Stimulated activated CD4-positive, alpha-beta T cell treated with anti-CD3 and anti-CD28 coated beads, Interleukin-15, amount 100 ng/mL, for 24 hours (primary cell): ENCODE results near the gene SEL1L3.

Experiments
- DNase-seq: peaks from one replicate; pipeline ENCODE4 v3.0.0-alpha.2; 2020

Gene SEL1L3

GRCh38 chr4:25815586-25815985, 47.2 kb downstream of the SEL1L3 start:
- DNase-seq, result no peak

GRCh38 chr4:25814301-25815136, 48.3 kb downstream of the SEL1L3 start:
- DNase-seq, result no peak

- no peak for DNase-seq
Measured at GRCh38 chr4:25813448-25814106, 49.2 kb downstream of the SEL1L3 start.

GRCh38 chr4:25811841-25812240, 50.9 kb downstream of the SEL1L3 start:
- no peak for DNase-seq

- DNase-seq, result no peak
Measured at GRCh38 chr4:25811374-25811690, 51.5 kb downstream of the SEL1L3 start.

- no peak for DNase-seq
Measured at GRCh38 chr4:25810461-25811373, 52.1 kb downstream of the SEL1L3 start.

- DNase-seq, result no peak
Measured at GRCh38 chr4:25809996-25810395, 52.8 kb downstream of the SEL1L3 start.

- DNase-seq, result no peak
Measured at GRCh38 chr4:25807102-25807728, 55.6 kb downstream of the SEL1L3 start.

- DNase-seq, result no peak
Measured at GRCh38 chr4:25805255-25805860, 57.4 kb downstream of the SEL1L3 start.

GRCh38 chr4:25803720-25804225, 59.0 kb downstream of the SEL1L3 start:
- no peak for DNase-seq

- no peak for DNase-seq
Measured at GRCh38 chr4:25801594-25801993, 61.2 kb downstream of the SEL1L3 start.

- DNase-seq, result no peak
Measured at GRCh38 chr4:25800245-25800644, 62.5 kb downstream of the SEL1L3 start.

GRCh38 chr4:25799522-25799921, 63.3 kb downstream of the SEL1L3 start:
- no peak for DNase-seq

- DNase-seq, result no peak
Measured at GRCh38 chr4:25797136-25797535, 65.7 kb downstream of the SEL1L3 start.

GRCh38 chr4:25795566-25796454, 67.0 kb downstream of the SEL1L3 start:
- no peak for DNase-seq

GRCh38 chr4:25795091-25795490, 67.7 kb downstream of the SEL1L3 start:
- DNase-seq, result no peak

- no peak for DNase-seq
Measured at GRCh38 chr4:25792876-25793275, 69.9 kb downstream of the SEL1L3 start.

GRCh38 chr4:25792200-25792791, 70.5 kb downstream of the SEL1L3 start:
- peak; percentile 27 for DNase-seq

- DNase-seq, result no peak
Measured at GRCh38 chr4:25790024-25790423, 72.8 kb downstream of the SEL1L3 start.

- no peak for DNase-seq
Measured at GRCh38 chr4:25788703-25789238, 74.0 kb downstream of the SEL1L3 start.
